ENCODE results near the gene RNU2-63P. TPM values are rescaled to one million over a fixed set of nuclear protein-coding genes. Genes with fewer than 3 reads are reported as not detected.
"Not testable (repeated sequence)": the region's sequence is repeated elsewhere in the genome, so short reads cannot be mapped to it uniquely, and the experiment has no call there.

Gene RNU2-63P
- total RNA-seq, 1 donor from 2014 or later = 8.2 TPM

- no peaks in the 10 kb centered on the region for H3K4me1 Mint-ChIP-seq (ENCODE audit: low read depth, unreplicated experiment)
- no peak for TF ChIP-seq CTCF (IDR thresholded peaks at IDR 0.05; ENCODE audit: partially characterized antibody, unreplicated experiment)
- no peaks in the 10 kb centered on the region for H3K9me3 Mint-ChIP-seq (ENCODE audit: unreplicated experiment)
- no peak overlapping the region for H3K4me3 Mint-ChIP-seq (ENCODE audit: unreplicated experiment)
- no peak overlapping the region for H3K27ac Mint-ChIP-seq (ENCODE audit: unreplicated experiment)
- no peak for DNase-seq
- no peaks in the 10 kb centered on the region for H3K36me3 Mint-ChIP-seq (ENCODE audit: unreplicated experiment)
- peaks cover 2% of the 10 kb centered on the region for H3K27me3 Mint-ChIP-seq (ENCODE audit: unreplicated experiment)
These were observed 19.8 kb downstream of the RNU2-63P start for GRCh38 chr2:87996570-87996969.

GRCh38 chr2:87995756-87996155 is 20.6 kb downstream of the RNU2-63P start:
- H3K27ac Mint-ChIP-seq (ENCODE audit: unreplicated experiment) = no peak overlapping the region
- H3K36me3 Mint-ChIP-seq (ENCODE audit: unreplicated experiment) = no peaks in the 10 kb centered on the region
- no peak overlapping the region for H3K4me3 Mint-ChIP-seq (ENCODE audit: unreplicated experiment)
- no peaks in the 10 kb centered on the region for H3K9me3 Mint-ChIP-seq (ENCODE audit: unreplicated experiment)
- H3K4me1 Mint-ChIP-seq (ENCODE audit: low read depth, unreplicated experiment) = no peaks in the 10 kb centered on the region
- TF ChIP-seq CTCF (IDR thresholded peaks at IDR 0.05; ENCODE audit: partially characterized antibody, unreplicated experiment) = no peak
- peaks cover 2% of the 10 kb centered on the region for H3K27me3 Mint-ChIP-seq (ENCODE audit: unreplicated experiment)
- DNase-seq = no peak

- not testable (repeated sequence) for H3K4me1 Mint-ChIP-seq (ENCODE audit: low read depth, unreplicated experiment); DNase-seq; H3K27ac Mint-ChIP-seq (ENCODE audit: unreplicated experiment); H3K36me3 Mint-ChIP-seq (ENCODE audit: unreplicated experiment); H3K4me3 Mint-ChIP-seq (ENCODE audit: unreplicated experiment); H3K9me3 Mint-ChIP-seq (ENCODE audit: unreplicated experiment); H3K27me3 Mint-ChIP-seq (ENCODE audit: unreplicated experiment)
These were observed 22.0 kb downstream of the RNU2-63P start for GRCh38 chr2:87994304-87994850.

GRCh38 chr2:87992569-87992968 is 23.8 kb downstream of the RNU2-63P start:
- H3K27ac Mint-ChIP-seq (ENCODE audit: unreplicated experiment); H3K4me1 Mint-ChIP-seq (ENCODE audit: low read depth, unreplicated experiment); DNase-seq; H3K27me3 Mint-ChIP-seq (ENCODE audit: unreplicated experiment); H3K36me3 Mint-ChIP-seq (ENCODE audit: unreplicated experiment); H3K9me3 Mint-ChIP-seq (ENCODE audit: unreplicated experiment); H3K4me3 Mint-ChIP-seq (ENCODE audit: unreplicated experiment): not testable (repeated sequence)

- not testable (repeated sequence) for H3K27me3 Mint-ChIP-seq (ENCODE audit: unreplicated experiment); H3K9me3 Mint-ChIP-seq (ENCODE audit: unreplicated experiment); H3K4me1 Mint-ChIP-seq (ENCODE audit: low read depth, unreplicated experiment); H3K36me3 Mint-ChIP-seq (ENCODE audit: unreplicated experiment); H3K4me3 Mint-ChIP-seq (ENCODE audit: unreplicated experiment); H3K27ac Mint-ChIP-seq (ENCODE audit: unreplicated experiment); DNase-seq
These were observed 28.9 kb downstream of the RNU2-63P start for GRCh38 chr2:87987473-87987872.

GRCh38 chr2:87985902-87986301 is 30.4 kb downstream of the RNU2-63P start:
- H3K4me1 Mint-ChIP-seq (ENCODE audit: low read depth, unreplicated experiment); H3K27me3 Mint-ChIP-seq (ENCODE audit: unreplicated experiment); H3K27ac Mint-ChIP-seq (ENCODE audit: unreplicated experiment); H3K9me3 Mint-ChIP-seq (ENCODE audit: unreplicated experiment); H3K4me3 Mint-ChIP-seq (ENCODE audit: unreplicated experiment); H3K36me3 Mint-ChIP-seq (ENCODE audit: unreplicated experiment); DNase-seq: not testable (repeated sequence)

GRCh38 chr2:87981182-87981581 is 35.2 kb downstream of the RNU2-63P start:
- DNase-seq; H3K27me3 Mint-ChIP-seq (ENCODE audit: unreplicated experiment); H3K4me1 Mint-ChIP-seq (ENCODE audit: low read depth, unreplicated experiment); H3K36me3 Mint-ChIP-seq (ENCODE audit: unreplicated experiment); H3K27ac Mint-ChIP-seq (ENCODE audit: unreplicated experiment); H3K9me3 Mint-ChIP-seq (ENCODE audit: unreplicated experiment); H3K4me3 Mint-ChIP-seq (ENCODE audit: unreplicated experiment): not testable (repeated sequence)

- not testable (repeated sequence) for DNase-seq; H3K4me1 Mint-ChIP-seq (ENCODE audit: low read depth, unreplicated experiment); H3K4me3 Mint-ChIP-seq (ENCODE audit: unreplicated experiment); H3K27me3 Mint-ChIP-seq (ENCODE audit: unreplicated experiment); H3K9me3 Mint-ChIP-seq (ENCODE audit: unreplicated experiment); H3K36me3 Mint-ChIP-seq (ENCODE audit: unreplicated experiment); H3K27ac Mint-ChIP-seq (ENCODE audit: unreplicated experiment)
These were observed 44.0 kb downstream of the RNU2-63P start for GRCh38 chr2:87972385-87972784.

Other genes starting within 250 kb of the RNU2-63P start
- not detected for gene RGPD2, start 190.8 kb downstream of the RNU2-63P start, total RNA-seq (ENCODE audit: unreplicated experiment)
- gene KRCC1, start 39.2 kb upstream of the RNU2-63P start, total RNA-seq (ENCODE audit: unreplicated experiment) = 8.0 TPM
- gene SMYD1, start 51.3 kb upstream of the RNU2-63P start, total RNA-seq (ENCODE audit: unreplicated experiment) = 0.25 TPM
- gene FABP1, start 111.5 kb upstream of the RNU2-63P start, total RNA-seq (ENCODE audit: unreplicated experiment) = not detected
- 37.3 TPM for gene THNSL2, start 153.8 kb upstream of the RNU2-63P start, total RNA-seq (ENCODE audit: unreplicated experiment)